Measurements from ENCODE around the gene GPR35.
"Not testable (repeated sequence)": the region's sequence is repeated elsewhere in the genome, so short reads cannot be mapped to it uniquely, and the experiment has no call there.

GPR35 gene

DNA sequence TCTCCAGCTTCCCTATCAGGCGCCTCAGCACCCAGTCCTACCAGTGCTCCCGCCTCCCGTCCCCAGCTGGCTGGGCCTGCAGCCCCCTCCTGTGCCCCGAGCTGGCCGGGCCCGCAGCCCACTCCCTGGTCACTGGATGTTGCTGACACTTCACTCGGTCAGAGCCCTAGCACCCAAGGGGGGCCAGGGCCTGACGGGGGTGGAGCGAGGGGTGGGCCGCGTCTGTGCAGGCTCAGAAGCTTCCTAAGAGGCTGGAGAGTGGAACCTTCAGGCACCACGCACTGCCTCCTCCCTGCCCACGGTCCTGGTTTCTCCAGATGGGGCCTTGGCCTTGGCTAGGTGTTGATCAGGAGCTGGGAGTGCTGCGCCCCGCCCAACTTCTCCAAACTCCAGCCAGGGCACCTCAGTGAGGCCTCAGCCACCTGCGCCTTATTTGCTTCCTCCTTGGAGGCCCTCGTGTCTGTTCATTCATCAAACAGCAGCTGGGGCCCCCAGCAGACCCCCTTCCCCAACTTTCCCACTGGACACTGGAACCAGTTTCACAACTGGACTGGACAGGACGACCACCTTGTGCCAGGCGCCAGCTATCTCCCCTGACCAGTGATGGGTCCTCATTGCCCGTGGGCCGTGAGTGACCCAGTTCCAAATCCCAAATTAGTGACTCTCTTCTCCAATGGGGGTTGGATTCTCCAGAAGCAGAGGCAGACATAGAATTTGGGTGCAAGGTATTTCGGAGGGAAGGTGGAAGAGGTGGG is 22.0 kb upstream of the GPR35 start:
- DNase-seq (ENCODE audit: low spot score): no peak

DNA sequence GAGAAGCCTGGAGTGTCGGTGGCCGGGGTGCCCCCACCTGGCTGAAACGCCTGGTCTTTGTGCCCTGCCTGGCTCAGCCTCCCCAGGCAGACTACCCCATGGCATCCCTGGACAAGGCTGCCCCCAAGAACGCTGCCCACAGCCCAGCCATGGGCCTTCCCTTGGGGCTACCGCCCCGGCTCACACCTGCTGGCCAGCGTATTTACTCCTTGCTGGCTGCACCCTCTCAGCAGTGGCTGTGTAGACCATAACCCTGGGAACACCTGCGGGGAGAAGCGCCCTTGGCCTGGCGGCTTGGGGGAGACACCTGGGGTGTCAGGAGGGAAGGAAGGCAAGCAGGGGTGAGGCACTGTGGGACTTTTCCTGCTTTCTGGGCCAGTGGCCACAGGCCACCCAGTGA is 21.4 kb upstream of the GPR35 start:
- DNase-seq (ENCODE audit: low spot score): no peak

DNA sequence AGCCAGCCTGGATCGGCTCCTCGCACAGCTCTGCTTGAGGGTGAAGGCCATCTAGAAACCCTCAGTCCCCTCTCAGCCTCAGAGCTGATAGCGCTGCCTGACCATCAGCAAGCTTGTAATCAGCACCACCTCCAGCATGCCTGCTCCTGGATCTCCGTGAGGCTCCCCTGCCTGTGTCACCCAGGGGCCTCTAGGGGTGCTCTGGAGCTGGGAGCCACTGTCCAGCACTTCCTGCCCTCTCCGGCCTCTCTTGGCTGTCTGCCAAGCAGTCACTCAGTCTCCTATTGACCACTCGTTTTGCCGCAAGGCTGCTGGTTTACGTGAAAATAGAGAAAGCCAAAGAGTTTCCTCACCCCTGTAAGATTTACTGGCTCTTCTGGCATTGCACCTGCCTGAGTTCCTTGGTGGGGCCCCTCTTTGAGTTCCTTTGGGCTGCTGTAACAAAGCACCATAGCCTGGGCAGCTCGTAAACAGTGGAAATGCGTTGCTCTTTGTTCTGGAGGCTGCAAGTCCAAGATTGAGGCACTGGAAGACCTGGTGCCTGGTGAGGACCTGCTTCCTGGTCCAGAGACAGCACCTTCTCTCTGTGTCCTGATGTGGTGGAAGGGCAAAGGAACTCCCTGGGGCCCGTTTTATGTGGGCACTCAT is 20.9 kb upstream of the GPR35 start:
- peak; percentile 69 for DNase-seq (ENCODE audit: low spot score)

DNA sequence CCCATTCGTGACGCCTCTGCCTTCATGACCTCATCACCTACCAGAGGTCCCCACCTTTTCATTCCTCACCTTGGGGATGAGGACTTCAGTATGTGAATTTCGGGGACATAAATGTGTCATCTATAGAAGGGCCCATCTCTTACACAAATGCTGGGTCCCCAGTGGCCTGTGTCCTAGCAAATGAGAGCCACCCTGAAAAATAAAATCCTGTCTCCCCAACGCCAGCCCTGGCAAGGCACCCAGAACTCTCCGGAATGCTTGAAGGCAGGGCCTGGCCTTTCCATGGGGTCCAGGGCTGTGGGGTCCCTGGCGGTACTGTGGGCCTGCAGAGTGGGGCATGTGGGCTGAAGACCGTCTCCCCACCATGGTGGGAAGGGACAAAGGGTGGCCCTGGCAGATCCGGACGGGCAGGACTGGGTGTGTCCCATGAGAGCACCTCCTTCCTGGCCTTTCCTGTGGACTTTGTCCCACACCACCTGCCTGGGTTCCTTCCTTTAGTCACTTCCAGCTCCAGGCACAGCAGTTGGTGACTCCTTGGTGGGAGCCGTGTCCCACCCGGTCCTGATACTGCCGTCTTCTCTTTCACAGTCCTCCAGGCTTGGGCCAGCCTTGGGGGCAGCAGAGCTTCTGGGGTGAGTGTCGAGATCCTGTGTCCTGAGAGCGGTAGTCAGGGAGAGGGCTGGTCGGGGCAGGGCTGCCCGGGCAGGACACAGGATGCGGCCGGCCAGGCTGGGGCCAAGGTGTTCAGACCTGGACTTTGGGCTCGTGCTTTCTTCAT is 20.2 kb upstream of the GPR35 start:
- DNase-seq (ENCODE audit: low spot score): no peak

DNA sequence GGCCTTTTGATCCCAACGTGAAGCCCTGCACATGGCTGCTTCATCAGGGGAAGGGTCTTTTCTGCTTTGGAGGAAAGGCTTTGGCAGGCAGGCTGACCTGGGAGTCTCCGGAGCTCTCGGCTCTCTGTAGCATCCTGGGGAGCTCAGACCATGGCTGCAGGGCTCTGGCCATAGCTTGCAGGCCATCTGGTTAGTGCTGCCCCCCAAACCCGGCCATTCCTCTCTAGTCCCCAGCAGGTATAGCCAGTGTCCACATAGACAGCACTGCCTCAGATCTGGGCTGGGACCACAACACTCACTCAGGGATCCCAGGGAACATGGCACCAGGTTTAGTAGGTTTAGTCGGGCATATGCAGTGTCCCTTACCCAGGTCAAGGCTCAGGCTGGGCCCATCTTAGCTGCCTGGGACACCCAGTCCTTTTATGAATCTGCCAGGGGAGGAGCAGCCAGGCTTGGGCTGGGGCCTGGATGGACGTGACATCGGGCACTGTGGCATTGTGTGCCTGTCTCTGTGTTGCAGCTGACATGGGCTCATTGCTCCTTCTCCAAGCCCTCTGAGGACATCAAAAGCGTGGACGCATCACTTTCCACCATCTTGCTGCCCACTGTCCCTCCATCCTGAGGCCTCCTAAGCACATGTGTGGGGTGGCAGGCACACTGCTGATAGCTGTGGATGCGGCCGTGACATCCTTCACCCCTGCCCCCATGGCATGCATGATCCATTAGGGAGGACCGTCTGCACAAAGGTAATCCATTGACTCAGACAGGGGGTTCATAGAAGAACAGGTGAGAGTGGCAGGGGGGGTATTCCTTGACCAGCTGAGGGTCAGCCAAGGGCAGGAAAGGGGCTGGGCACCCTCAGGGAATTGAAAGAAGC is 19.2 kb upstream of the GPR35 start:
- no peak for DNase-seq (ENCODE audit: low spot score)

GRCh38 chr2:240611601-240612210 is 13.6 kb upstream of the GPR35 start:
- DNase-seq (ENCODE audit: low spot score): no peak

GRCh38 chr2:240613781-240614180 is 11.5 kb upstream of the GPR35 start:
- DNase-seq (ENCODE audit: low spot score): no peak

DNA sequence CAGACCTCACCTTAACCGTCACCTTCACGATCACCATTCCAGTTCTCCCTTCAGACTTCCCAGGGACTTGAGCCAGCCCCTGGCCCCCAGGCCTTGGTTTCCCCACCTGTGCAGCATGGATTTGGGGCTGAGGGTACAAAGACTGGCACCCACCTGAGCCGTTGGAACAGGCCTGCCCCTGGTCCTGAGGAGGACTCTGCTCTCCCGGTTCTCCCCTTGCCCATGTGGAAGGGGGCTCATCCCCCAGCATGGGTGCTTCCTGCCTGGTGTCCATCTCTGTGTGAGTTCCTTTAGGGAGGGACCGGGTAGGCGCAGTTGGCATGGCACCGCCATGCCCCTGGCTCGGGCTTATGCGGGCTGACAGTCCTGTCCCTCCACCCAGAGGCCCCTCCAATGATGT is 10.9 kb upstream of the GPR35 start:
- no peak for DNase-seq (ENCODE audit: low spot score)

DNA sequence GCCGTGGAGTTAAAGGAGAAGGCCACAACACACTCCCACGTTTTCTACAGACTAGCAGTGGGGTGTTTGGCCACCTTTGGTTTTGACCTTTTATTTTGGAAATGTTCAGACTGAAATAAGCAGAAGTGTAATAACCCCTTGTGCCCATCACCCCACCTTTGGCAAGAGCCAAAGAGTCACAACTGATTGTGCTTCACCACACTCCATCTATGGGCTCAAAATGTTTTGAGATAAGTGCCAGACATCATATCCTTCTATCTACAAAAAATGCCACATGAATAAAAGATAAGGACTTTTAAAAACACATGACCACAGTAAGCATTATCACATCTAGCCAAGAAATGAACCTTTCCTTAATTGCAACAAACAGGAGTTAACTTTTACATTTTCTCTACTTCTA is 9.9 kb upstream of the GPR35 start:
- DNase-seq (ENCODE audit: low spot score): no peak

DNA sequence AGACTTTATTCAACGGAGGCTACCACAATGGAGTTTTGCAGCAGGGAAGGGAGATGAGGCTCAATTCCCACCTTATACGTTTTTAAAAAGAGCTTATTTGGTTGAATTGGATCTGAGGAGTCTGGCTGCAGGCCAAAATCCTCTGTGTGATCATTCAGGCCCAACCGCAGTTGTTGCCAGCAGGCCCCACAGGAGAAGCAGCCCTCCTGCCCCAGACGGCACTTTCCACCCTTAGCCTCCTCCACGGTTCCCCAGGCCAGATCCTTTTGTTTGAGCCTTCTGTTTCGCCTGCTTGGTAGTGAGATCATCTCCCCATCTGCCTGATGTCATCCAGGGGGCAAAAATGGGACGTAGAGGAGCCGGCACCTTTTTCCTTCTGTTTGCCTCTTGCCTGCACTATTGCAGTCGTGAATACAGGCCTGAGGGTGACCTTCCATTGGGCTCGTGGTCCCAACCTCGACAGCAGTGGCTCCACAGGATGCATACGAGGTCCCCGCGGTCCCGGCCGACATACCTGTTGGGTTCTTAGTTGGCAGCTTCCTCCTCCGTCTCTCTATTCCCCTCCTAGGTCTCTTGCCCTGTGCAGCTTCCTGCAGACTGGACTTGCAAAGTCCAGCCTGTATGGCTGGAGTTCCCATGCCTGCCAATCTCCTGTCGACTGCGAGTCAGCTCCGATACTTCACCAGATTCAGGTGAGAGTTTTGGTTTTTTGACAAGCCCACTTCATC is 9.3 kb upstream of the GPR35 start:
- DNase-seq (ENCODE audit: low spot score): no peak

GRCh38 chr2:240616860-240617666 is 8.2 kb upstream of the GPR35 start:
- DNase-seq (ENCODE audit: low spot score): not testable (repeated sequence)

DNA sequence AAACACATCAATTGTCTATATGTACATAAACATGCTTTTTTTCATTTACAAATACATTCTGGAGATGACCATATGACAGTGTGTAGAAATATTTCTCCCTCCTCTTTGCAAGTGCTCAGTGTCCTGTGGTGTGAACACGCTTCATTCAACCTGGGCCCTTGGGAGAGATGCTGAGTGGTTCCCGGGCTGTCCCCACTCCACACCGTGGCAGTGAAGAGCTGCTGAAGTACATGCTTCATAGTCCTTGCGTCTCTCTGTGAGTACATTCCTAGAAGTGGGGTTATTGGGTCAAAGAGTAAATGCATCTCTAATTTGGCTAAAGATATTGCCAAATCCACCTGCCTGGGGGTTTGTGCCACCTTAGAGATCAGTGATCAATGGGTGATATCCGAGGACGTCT is 6.5 kb upstream of the GPR35 start:
- no peak for DNase-seq (ENCODE audit: low spot score)

DNA sequence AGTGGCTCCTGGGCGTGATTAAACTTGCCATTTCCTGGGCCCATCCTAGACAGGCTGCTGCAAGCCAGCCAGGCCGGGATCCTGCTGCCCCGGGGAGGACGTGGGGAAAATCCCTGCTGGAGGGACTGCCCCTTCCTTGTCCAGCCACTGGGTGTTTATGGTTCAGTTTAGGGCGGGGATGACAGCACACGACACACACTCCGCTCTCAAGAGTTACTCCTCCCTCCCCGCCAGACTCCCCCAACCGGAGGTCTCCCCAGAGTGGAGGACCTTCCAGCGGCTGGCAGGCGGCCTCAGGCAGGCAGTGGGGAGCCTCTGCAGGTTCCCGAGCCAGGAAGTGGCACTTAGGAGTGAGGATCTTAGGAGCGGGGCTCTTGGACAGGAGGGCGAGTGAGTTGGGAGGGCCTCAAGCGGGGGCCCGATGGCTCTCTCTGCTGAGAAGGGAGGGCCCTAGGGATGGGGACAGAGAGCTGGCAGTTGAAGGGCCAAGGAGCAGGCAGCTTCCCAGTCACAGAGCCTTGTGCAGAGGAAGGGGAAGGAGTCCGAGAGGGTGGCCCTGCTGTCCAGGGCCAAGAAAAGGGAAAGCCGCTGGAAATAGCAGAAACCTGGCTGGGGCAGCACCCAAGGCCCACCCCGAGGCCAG is 5.7 kb upstream of the GPR35 start:
- DNase-seq (ENCODE audit: low spot score): no peak

DNA sequence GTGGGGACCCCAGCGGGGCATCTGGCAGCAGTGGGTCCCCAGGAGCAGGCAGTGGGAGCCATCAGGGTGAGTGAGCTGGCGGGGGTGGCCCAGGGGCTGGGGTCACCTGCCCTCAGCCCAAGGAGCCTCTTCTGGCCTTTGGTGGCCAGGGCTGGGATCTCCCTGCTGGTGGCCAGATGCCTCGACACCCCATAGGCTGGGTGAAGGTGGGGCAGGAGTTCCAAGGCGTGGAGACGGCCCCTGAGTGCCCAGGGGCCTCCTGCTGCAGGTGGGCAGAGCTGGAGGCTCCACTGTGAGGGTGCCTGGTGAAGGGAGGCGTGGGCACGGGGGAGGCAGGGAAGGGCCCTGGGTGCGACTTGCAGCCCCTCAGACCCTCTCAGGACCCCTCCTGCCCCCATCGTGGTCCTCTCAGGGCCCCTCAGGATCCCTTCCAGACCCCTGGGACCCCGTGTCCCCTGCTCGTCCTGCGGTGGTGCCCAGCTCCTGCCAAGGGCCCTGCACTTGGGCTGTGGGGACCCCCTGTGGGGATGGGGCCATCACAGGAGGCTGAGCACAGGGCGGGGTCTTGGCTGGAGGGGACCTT is 5.0 kb upstream of the GPR35 start:
- no peak for DNase-seq (ENCODE audit: low spot score)

- DNase-seq (ENCODE audit: low spot score): no peak
Observed at GRCh38 chr2:240620859-240621258, 4.4 kb upstream of the GPR35 start.

- DNase-seq (ENCODE audit: low spot score): no peak
Observed at GRCh38 chr2:240622060-240622411, 3.2 kb upstream of the GPR35 start.

GRCh38 chr2:240622531-240623235 is 2.6 kb upstream of the GPR35 start:
- no peak for DNase-seq (ENCODE audit: low spot score)

GRCh38 chr2:240623531-240624010 is 1.7 kb upstream of the GPR35 start:
- no peak for DNase-seq (ENCODE audit: low spot score)
